SK-N-SH (cell line): ENCODE results near the gene MED16. TPM values are rescaled to one million over a fixed set of nuclear protein-coding genes. Genes with fewer than 3 reads are reported as not detected.
A peak's percentile ranks its signal among the peaks of the same experiment; 100 is the strongest.

Experiments used
- CTCF ChIA-PET: fragments of 300-600, 350-600 bp; formaldehyde crosslinking; extraction: SDS; loops from one replicate; lab custom pipeline; 2021; lab: Yijun Ruan, JAX
- POLR2A ChIA-PET: fragments of 350-600 bp; sonication (Branson Sonifier 250); formaldehyde crosslinking; extraction: SDS; loops from one replicate; lab custom pipeline; 2020; ENCODE audit warnings: antibody characterized with exemption, inconsistent platforms; lab: Yijun Ruan, JAX
- DNase-seq: peaks from one replicate; pipeline ENCODE4 v3.0.0; 2012
- H2AFZ ChIP-seq: fragments of 200-600 bp; sonication (generic); 2 replicates; pipeline ENCODE4 v1.8.1; 2016; ENCODE audit warnings: antibody characterized with exemption, mild to moderate bottlenecking, low read depth
- H3F3A ChIP-seq: fragments of 200-600 bp; sonication (generic); replicated peaks from 2 replicates; pipeline ENCODE3; 2016; ENCODE audit warnings: antibody characterized with exemption, mild to moderate bottlenecking; ENCODE audit not compliant: insufficient read depth
- H3K27ac ChIP-seq, 2 experiments: fragments of 200-500 bp in 1 of 2; fragments of 200-600 bp in 1 of 2; sonication (Bioruptor generic) in 1 of 2; sonication (generic), shearing (Covaris generic) in 1 of 2; 2 replicates each; pipeline versions ENCODE4 v1.5.1 to v1.6.1; 2014 to 2016; ENCODE audit warnings: low read depth in 2 of 2, inconsistent platforms in 1 of 2, low read length in 1 of 2, mild to moderate bottlenecking in 1 of 2, mixed read lengths in 1 of 2
- H3K27me3 ChIP-seq: fragments of 200-600 bp; sonication (generic), shearing (Covaris generic); 2 replicates; pipeline ENCODE4 v1.6.1; 2016; ENCODE audit warnings: mixed run types; ENCODE audit not compliant: insufficient read depth
- H3K36me3 ChIP-seq, 2 experiments: fragments of 200-500 bp in 1 of 2; fragments of 200-600 bp in 1 of 2; sonication (Bioruptor generic) in 1 of 2; sonication (generic) in 1 of 2; replicated peaks in 1 of 2; 2 replicates each; pipeline versions ENCODE3 to v1.5.1; 2014 to 2016; ENCODE audit warnings: low read length in 1 of 2, mild to moderate bottlenecking in 1 of 2; ENCODE audit not compliant: insufficient read depth in 2 of 2, control insufficient read depth in 1 of 2
- H3K4me1 ChIP-seq, 2 experiments: fragments of 200-500 bp in 1 of 2; fragments of 200-600 bp in 1 of 2; sonication (Bioruptor generic) in 1 of 2; sonication (generic), shearing (Covaris generic) in 1 of 2; 2 replicates each; pipeline versions ENCODE4 v1.5.1 to v1.6.1; 2014 to 2016; ENCODE audit warnings: low read depth in 1 of 2, low read length in 1 of 2, mixed run types in 1 of 2; ENCODE audit not compliant: insufficient read depth in 2 of 2, control insufficient read depth in 1 of 2
- H3K4me2 ChIP-seq: fragments of 200-600 bp; sonication (generic), shearing (Covaris generic); 2 replicates; pipeline ENCODE4 v1.6.1; 2017; ENCODE audit warnings: mixed run types
- H3K4me3 ChIP-seq, 2 experiments: fragments of 200-500 bp in 1 of 2; fragments of 200-600 bp in 1 of 2; sonication (Bioruptor generic) in 1 of 2; sonication (generic), shearing (Covaris generic) in 1 of 2; 2 replicates each; pipeline versions ENCODE4 v1.5.1 to v1.8.1; 2014 to 2016; ENCODE audit warnings: low read depth in 2 of 2, inconsistent platforms in 1 of 2, low read length in 1 of 2, mild to moderate bottlenecking in 1 of 2, mixed read lengths in 1 of 2, moderate library complexity in 1 of 2
- H3K79me2 ChIP-seq: fragments of 200-600 bp; sonication (generic); 2 replicates; pipeline ENCODE4 v1.8.1; 2017; ENCODE audit warnings: mild to moderate bottlenecking; ENCODE audit not compliant: insufficient read depth
- H3K9ac ChIP-seq: fragments of 200-600 bp; sonication (generic); 2 replicates; pipeline ENCODE4 v1.6.1; 2017; ENCODE audit warnings: mixed run types
- H3K9me2 ChIP-seq: fragments of 200-600 bp; sonication (generic); 2 replicates; pipeline ENCODE4 v1.6.1; 2017; ENCODE audit warnings: mixed run types
- H3K9me3 ChIP-seq: fragments of 200-600 bp; sonication (generic); 2 replicates; pipeline ENCODE4 v1.6.1; 2017; ENCODE audit warnings: mixed run types, mild to moderate bottlenecking, moderate library complexity
- H4K20me1 ChIP-seq: fragments of 200-600 bp; sonication (generic); 2 replicates; pipeline ENCODE4 v1.6.1; 2017; ENCODE audit warnings: mild to moderate bottlenecking, mixed run types; ENCODE audit not compliant: insufficient read depth
- ELF1 ChIP-seq: IDR thresholded peaks from 2 replicates; pipeline ENCODE4 v1.4.0; 2012
- EP300 ChIP-seq, 2 experiments: IDR thresholded peaks; 2 replicates each; pipeline versions ENCODE4 v1.4.0 to v1.6.1; 2012; ENCODE audit warnings: borderline replicate concordance in 1 of 2, low read depth in 1 of 2, low read length in 1 of 2
- GABPA ChIP-seq: IDR thresholded peaks from 2 replicates; pipeline ENCODE4 v1.4.0; 2012; ENCODE audit warnings: low read depth, mild to moderate bottlenecking
- MXI1 ChIP-seq: IDR thresholded peaks from 2 replicates; pipeline ENCODE4 v1.6.1; 2012; ENCODE audit warnings: mild to moderate bottlenecking, low read depth, low read length, improper control_type of control experiment
- RAD21 ChIP-seq: IDR thresholded peaks from 2 replicates; pipeline ENCODE4 v1.6.1; 2012; ENCODE audit warnings: mild to moderate bottlenecking, low read length
- RCOR1 ChIP-seq: fragments of 150-350 bp; IDR thresholded peaks from 2 replicates; pipeline ENCODE4 v1.6.1; 2017; ENCODE audit warnings: antibody characterized with exemption, low read length
- RXRA ChIP-seq: IDR thresholded peaks from 2 replicates; pipeline ENCODE4 v1.4.0; 2012; ENCODE audit warnings: low read depth, mild to moderate bottlenecking, borderline replicate concordance
- SMC3 ChIP-seq: IDR thresholded peaks from 2 replicates; pipeline ENCODE4 v1.6.1; 2012; ENCODE audit warnings: low read depth, low read length, improper control_type of control experiment
- TAF1 ChIP-seq: IDR thresholded peaks from 2 replicates; pipeline ENCODE4 v1.6.1; 2012; ENCODE audit warnings: low read depth, mild to moderate bottlenecking, low read length, moderate library complexity, borderline replicate concordance
- TCF12 ChIP-seq: IDR thresholded peaks from 2 replicates; pipeline ENCODE4 v1.4.0; 2012
- YY1 ChIP-seq: IDR thresholded peaks from 2 replicates; pipeline ENCODE4 v1.4.0; 2012; ENCODE audit warnings: low read depth, mild to moderate bottlenecking
- WGBS: methylation state at CpG from one replicate; pipeline ENCODE4 v1.1.6; 2017; ENCODE audit warnings: low lambda C conversion rate; 5-methylcytosine and 5-hydroxymethylcytosine counted together
- polyA plus RNA-seq, 3 experiments: library from polyadenylated mRNA; depleted of rRNA; stranded (reverse); fragments of >200 nt; gene quantifications; 2 replicates each; pipeline ENCODE4 v1.2.3, GENCODE V29; 2012
- TF ChIP-seq, protein P1 (sequence below): IDR thresholded peaks from 2 replicates; pipeline ENCODE4 v1.4.0; 2012; ENCODE audit warnings: low read depth, borderline replicate concordance
- TF ChIP-seq, protein P2 (sequence below): fragments of 150-350 bp; IDR thresholded peaks from 2 replicates; pipeline ENCODE4 v1.6.1; 2017; ENCODE audit warnings: antibody characterized with exemption, low read length, low read depth, borderline replicate concordance
- TF ChIP-seq, protein P3 (sequence below): IDR thresholded peaks from 2 replicates; pipeline ENCODE4 v1.6.1; 2012; ENCODE audit warnings: mild to moderate bottlenecking, low read depth, low read length, moderate library complexity
- TF ChIP-seq, protein P4 (sequence below): IDR thresholded peaks from 2 replicates; pipeline ENCODE4; 2012
- TF ChIP-seq, protein P5 (sequence below): fragments of 150-350 bp; IDR thresholded peaks from 2 replicates; pipeline ENCODE4 v1.6.1; 2016; ENCODE audit warnings: mild to moderate bottlenecking, low read depth, low read length

MED16 gene
- polyA plus RNA-seq, 1 of the 3 experiments (the other 2 are of a cell fraction), result 40.6 TPM

DNA sequence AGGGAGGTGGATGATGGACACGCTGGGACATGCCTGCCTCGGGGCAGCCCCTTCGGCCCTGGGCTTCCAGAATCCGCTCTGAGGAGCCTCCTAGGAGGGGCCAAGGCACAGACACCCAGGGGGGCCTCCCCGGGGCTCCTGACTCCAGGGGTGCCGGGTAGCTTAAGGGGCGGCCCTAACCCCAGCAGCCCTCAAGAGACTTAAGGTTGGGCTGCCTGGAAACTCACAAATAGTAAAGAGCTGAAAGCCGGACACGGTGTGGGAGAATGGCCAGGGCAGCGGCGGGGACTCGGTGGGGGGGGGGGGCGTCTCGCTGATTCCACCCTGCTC is 40.5 kb upstream of the MED16 start:
- H2AFZ ChIP-seq, result no peak overlapping the region
- POLR2A ChIA-PET, result interaction anchor here (0.6 to 1.2 kb wide), 2 partner anchors 11 to 51 kb away, joined by 3 to 5 read pairs; partner anchors contain the start of gene WDR18

More for the DNA sequence above, 40.5 kb upstream of the MED16 start:
- Histone ChIP-seq H3K9me3 (no peaks in the 10 kb centered on the region), H3K79me2 (peaks cover 30% of the 10 kb centered on the region), H3K27me3 (no peaks in the 10 kb centered on the region), H3K4me3 (peak overlapping the region in 1 of 2 experiments; percentile 1; a peak in 2 of 4 replicates), H3K9ac (peak overlapping the region; percentile 49), H4K20me1 (no peaks in the 10 kb centered on the region), H3K9me2 (no peaks in the 10 kb centered on the region), H3F3A (peaks cover 6% of the 10 kb centered on the region), H3K4me1 (peaks cover 13 to 40% of the 10 kb centered on the region in 2 experiments; a peak in 2 of 4 replicates), H3K36me3 (peaks cover 0 to 8% of the 10 kb centered on the region in 2 experiments), H3K4me2 (peak overlapping the region; percentile 83), H3K27ac (peak overlapping the region; percentile 54 to 89; a peak in 3 of 4 replicates)
- TF ChIP-seq TAF1, result no peak
- TF ChIP-seq GABPA, result no peak
- TF ChIP-seq, protein P1, sequence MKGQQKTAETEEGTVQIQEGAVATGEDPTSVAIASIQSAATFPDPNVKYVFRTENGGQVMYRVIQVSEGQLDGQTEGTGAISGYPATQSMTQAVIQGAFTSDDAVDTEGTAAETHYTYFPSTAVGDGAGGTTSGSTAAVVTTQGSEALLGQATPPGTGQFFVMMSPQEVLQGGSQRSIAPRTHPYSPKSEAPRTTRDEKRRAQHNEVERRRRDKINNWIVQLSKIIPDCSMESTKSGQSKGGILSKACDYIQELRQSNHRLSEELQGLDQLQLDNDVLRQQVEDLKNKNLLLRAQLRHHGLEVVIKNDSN, result no peak
- TF ChIP-seq, protein P2, sequence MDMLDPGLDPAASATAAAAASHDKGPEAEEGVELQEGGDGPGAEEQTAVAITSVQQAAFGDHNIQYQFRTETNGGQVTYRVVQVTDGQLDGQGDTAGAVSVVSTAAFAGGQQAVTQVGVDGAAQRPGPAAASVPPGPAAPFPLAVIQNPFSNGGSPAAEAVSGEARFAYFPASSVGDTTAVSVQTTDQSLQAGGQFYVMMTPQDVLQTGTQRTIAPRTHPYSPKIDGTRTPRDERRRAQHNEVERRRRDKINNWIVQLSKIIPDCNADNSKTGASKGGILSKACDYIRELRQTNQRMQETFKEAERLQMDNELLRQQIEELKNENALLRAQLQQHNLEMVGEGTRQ, result no peak
- TF ChIP-seq YY1, result no peak
- TF ChIP-seq, protein P3, sequence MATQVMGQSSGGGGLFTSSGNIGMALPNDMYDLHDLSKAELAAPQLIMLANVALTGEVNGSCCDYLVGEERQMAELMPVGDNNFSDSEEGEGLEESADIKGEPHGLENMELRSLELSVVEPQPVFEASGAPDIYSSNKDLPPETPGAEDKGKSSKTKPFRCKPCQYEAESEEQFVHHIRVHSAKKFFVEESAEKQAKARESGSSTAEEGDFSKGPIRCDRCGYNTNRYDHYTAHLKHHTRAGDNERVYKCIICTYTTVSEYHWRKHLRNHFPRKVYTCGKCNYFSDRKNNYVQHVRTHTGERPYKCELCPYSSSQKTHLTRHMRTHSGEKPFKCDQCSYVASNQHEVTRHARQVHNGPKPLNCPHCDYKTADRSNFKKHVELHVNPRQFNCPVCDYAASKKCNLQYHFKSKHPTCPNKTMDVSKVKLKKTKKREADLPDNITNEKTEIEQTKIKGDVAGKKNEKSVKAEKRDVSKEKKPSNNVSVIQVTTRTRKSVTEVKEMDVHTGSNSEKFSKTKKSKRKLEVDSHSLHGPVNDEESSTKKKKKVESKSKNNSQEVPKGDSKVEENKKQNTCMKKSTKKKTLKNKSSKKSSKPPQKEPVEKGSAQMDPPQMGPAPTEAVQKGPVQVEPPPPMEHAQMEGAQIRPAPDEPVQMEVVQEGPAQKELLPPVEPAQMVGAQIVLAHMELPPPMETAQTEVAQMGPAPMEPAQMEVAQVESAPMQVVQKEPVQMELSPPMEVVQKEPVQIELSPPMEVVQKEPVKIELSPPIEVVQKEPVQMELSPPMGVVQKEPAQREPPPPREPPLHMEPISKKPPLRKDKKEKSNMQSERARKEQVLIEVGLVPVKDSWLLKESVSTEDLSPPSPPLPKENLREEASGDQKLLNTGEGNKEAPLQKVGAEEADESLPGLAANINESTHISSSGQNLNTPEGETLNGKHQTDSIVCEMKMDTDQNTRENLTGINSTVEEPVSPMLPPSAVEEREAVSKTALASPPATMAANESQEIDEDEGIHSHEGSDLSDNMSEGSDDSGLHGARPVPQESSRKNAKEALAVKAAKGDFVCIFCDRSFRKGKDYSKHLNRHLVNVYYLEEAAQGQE, result no peak
- TF ChIP-seq SMC3, result no peak
- TF ChIP-seq, protein P4, sequence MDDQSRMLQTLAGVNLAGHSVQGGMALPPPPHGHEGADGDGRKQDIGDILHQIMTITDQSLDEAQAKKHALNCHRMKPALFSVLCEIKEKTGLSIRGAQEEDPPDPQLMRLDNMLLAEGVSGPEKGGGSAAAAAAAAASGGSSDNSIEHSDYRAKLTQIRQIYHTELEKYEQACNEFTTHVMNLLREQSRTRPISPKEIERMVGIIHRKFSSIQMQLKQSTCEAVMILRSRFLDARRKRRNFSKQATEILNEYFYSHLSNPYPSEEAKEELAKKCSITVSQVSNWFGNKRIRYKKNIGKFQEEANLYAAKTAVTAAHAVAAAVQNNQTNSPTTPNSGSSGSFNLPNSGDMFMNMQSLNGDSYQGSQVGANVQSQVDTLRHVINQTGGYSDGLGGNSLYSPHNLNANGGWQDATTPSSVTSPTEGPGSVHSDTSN, result no peak
- TF ChIP-seq RAD21, result no peak
- TF ChIP-seq RCOR1, result no peak
- no peak for TF ChIP-seq TCF12
- no peak for TF ChIP-seq EP300 (IDR thresholded peaks at IDR 0.05; ENCODE audit: borderline replicate concordance in 1 of 2, low read depth in 1 of 2, low read length in 1 of 2)
- TF ChIP-seq ELF1, result no peak
- TF ChIP-seq, protein P5, sequence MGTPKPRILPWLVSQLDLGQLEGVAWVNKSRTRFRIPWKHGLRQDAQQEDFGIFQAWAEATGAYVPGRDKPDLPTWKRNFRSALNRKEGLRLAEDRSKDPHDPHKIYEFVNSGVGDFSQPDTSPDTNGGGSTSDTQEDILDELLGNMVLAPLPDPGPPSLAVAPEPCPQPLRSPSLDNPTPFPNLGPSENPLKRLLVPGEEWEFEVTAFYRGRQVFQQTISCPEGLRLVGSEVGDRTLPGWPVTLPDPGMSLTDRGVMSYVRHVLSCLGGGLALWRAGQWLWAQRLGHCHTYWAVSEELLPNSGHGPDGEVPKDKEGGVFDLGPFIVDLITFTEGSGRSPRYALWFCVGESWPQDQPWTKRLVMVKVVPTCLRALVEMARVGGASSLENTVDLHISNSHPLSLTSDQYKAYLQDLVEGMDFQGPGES, result no peak
- TF ChIP-seq MXI1, result no peak
- TF ChIP-seq RXRA, result no peak
- CTCF ChIA-PET, result interaction anchor here (0.7 to 2.4 kb wide), 6 partner anchors 11 to 180 kb away, joined by 3 to 16 read pairs (median 4); partner anchors contain the start of genes MED16, RNU6-9 and WDR18
- DNase-seq, result no peak
- 71% methylated on average over 6 of the region's 14 CpGs for WGBS
